HepG2 (cell line): ENCODE data around the gene C10orf67. TPM values are rescaled to one million over a fixed set of nuclear protein-coding genes. Genes with fewer than 3 reads are reported as not detected.

Experiments used
- ATAC-seq: fragments of 200-7000 bp; cut with Tn5 transposase; 3 replicates; pipeline ENCODE4 v1.9.1; 2020; ENCODE audit warnings: mild to moderate bottlenecking, moderate library complexity
- BruUV-seq: library from RNA; stranded (reverse); fragments of 400-500 nt; replicated peaks from 2 replicates; lab custom pipeline; 2021; lab: Mats Ljungman, UMichigan
- CTCF ChIA-PET: fragments of 300-600 bp; formaldehyde crosslinking; extraction: SDS; loops from one replicate; lab custom pipeline; 2021; ENCODE audit warnings: low total read pairs, inconsistent platforms, low intra/inter-chr PET ratio; lab: Yijun Ruan, JAX
- POLR2A ChIA-PET: fragments of 350-600 bp; sonication (Branson Sonifier 250); formaldehyde crosslinking; loops from one replicate; lab custom pipeline; 2020; ENCODE audit warnings: antibody characterized with exemption, inconsistent platforms; lab: Yijun Ruan, JAX
- DNase-seq: peaks from one replicate; pipeline ENCODE4 v3.0.0-alpha.2; 2015; ENCODE audit warnings: low spot score
- FAIRE-seq: peaks from 3 replicates; lab custom pipeline; 2011; peaks lifted over from hg19 to GRCh38; lab: Jason Lieb, UNC
- H2AFZ ChIP-seq: one replicate; pipeline ENCODE4 v1.6.1; 2011; ENCODE audit warnings: low read length, inconsistent platforms
- H3K27ac ChIP-seq: fragments of 300-600 bp; 3 replicates; pipeline ENCODE4 v1.8.0; 2011; ENCODE audit warnings: mixed run types, mild to moderate bottlenecking, mixed read lengths, low read length, inconsistent platforms; ENCODE audit not compliant: insufficient read depth; ENCODE audit errors: extremely low read length
- H3K27me3 ChIP-seq, 2 experiments: fragments of 200-600 bp in 1 of 2; 2 replicates in 1 of 2; 3 replicates in 1 of 2; pipeline versions ENCODE4 v1.6.0 to v1.8.0; 2011; ENCODE audit warnings: low read length in 2 of 2, mild to moderate bottlenecking in 2 of 2, moderate library complexity in 2 of 2, inconsistent platforms in 1 of 2; ENCODE audit not compliant: insufficient read depth in 2 of 2, control insufficient read depth in 1 of 2
- H3K36me3 ChIP-seq, 2 experiments: fragments of 200-600 bp in 1 of 2; replicated peaks in 1 of 2; 2 replicates in 1 of 2; 3 replicates in 1 of 2; pipeline versions ENCODE4 v1.5.1 to v1.8.0; 2011; ENCODE audit warnings: low read length in 2 of 2, inconsistent platforms in 1 of 2; ENCODE audit not compliant: insufficient read depth in 2 of 2, control insufficient read depth in 1 of 2
- H3K4me1 ChIP-seq: 2 replicates; pipeline ENCODE4 v1.5.1; 2012; ENCODE audit warnings: low read length, inconsistent platforms; ENCODE audit not compliant: insufficient read depth
- H3K4me2 ChIP-seq: 2 replicates; pipeline ENCODE4 v1.6.0; 2011; ENCODE audit warnings: low read depth, low read length, inconsistent platforms
- H3K4me3 ChIP-seq, 3 experiments: fragments of 200-600 bp in 1 of 3; sonication (generic), shearing (Covaris generic) in 1 of 3; replicated peaks in 1 of 3; 2 replicates each; pipeline ENCODE4 v1.5.1; 2011 to 2016; ENCODE audit warnings: low read length in 3 of 3, inconsistent platforms in 2 of 3, low read depth in 2 of 3, mild to moderate bottlenecking in 2 of 3, control low read depth in 1 of 3, mixed read lengths in 1 of 3; ENCODE audit not compliant: insufficient read depth in 1 of 3
- H3K79me2 ChIP-seq: one replicate; pipeline ENCODE4 v1.6.1; 2011; ENCODE audit warnings: low read length, inconsistent platforms; ENCODE audit not compliant: insufficient read depth
- H3K9ac ChIP-seq: 2 replicates; pipeline ENCODE4 v1.6.0; 2011; ENCODE audit warnings: mild to moderate bottlenecking, low read depth, low read length, inconsistent platforms; ENCODE audit not compliant: insufficient read depth
- H3K9me3 ChIP-seq: 2 replicates; pipeline ENCODE4 v1.5.1; 2012; ENCODE audit warnings: mild to moderate bottlenecking, low read length
- H4K20me1 ChIP-seq: 2 replicates; pipeline ENCODE4 v1.6.0; 2011; ENCODE audit warnings: inconsistent platforms, mild to moderate bottlenecking, low read length, moderate library complexity; ENCODE audit not compliant: insufficient read depth
- AHDC1 ChIP-seq: sonication (generic); formaldehyde crosslinking; IDR thresholded peaks from 2 replicates; pipeline ENCODE4 v1.5.1; 2020; ENCODE audit warnings: mild to moderate bottlenecking, missing genetic modification reagents, borderline replicate concordance
- DMAP1 ChIP-seq: IDR thresholded peaks from 2 replicates; pipeline ENCODE4 v1.6.1; 2016
- FOSL2 ChIP-seq: sonication (generic); formaldehyde crosslinking; IDR thresholded peaks from 2 replicates; pipeline ENCODE4 v1.4.0; 2020; ENCODE audit warnings: missing genetic modification reagents
- GMEB2 ChIP-seq: IDR thresholded peaks from 2 replicates; pipeline ENCODE4 v1.6.1; 2016; ENCODE audit warnings: missing biosample characterization, missing genetic modification reagents, low read depth
- LCORL ChIP-seq, 2 experiments: fragments of 450-650 bp in 1 of 2; sonication (generic) in 1 of 2; formaldehyde crosslinking in 1 of 2; IDR thresholded peaks; 2 replicates each; pipeline versions ENCODE4 v1.5.0 to v1.6.1; 2017 to 2020; ENCODE audit warnings: antibody characterized with exemption in 1 of 2, missing genetic modification reagents in 1 of 2
- NBN ChIP-seq: fragments of 450-650 bp; conservative IDR thresholded peaks from 2 replicates; pipeline ENCODE4 v1.6.1; 2017
- RBM22 ChIP-seq: fragments of 200-400 bp; formaldehyde crosslinking; optimal IDR thresholded peaks from 2 replicates; pipeline ENCODE3; 2017; ENCODE audit warnings: mild to moderate bottlenecking, low read length, moderate library complexity
- ZBTB33 ChIP-seq: sonication (generic); formaldehyde crosslinking; IDR thresholded peaks from 2 replicates; pipeline ENCODE4 v1.4.0; 2020; ENCODE audit warnings: missing genetic modification reagents
- ZC3H13 ChIP-seq: sonication (generic); formaldehyde crosslinking; IDR thresholded peaks from 2 replicates; pipeline ENCODE4 v1.8.1; 2023; ENCODE audit warnings: mild to moderate bottlenecking, missing genetic modification reagents, moderate library complexity
- ZMYM3 ChIP-seq: sonication (generic); formaldehyde crosslinking; IDR thresholded peaks from 2 replicates; pipeline ENCODE4 v1.5.1; 2020; ENCODE audit warnings: mild to moderate bottlenecking, missing genetic modification reagents
- ZNF331 ChIP-seq: sonication (generic); formaldehyde crosslinking; IDR thresholded peaks from 2 replicates; pipeline ENCODE4 v1.4.0; 2020; ENCODE audit warnings: missing genetic modification reagents
- ZNF354B ChIP-seq: sonication (generic); formaldehyde crosslinking; IDR thresholded peaks from 2 replicates; pipeline ENCODE4 v1.8.0; 2022; ENCODE audit warnings: mild to moderate bottlenecking, missing genetic modification reagents
- ZNF431 ChIP-seq: sonication (generic); formaldehyde crosslinking; IDR thresholded peaks from 2 replicates; pipeline ENCODE4 v1.9.0; 2022; ENCODE audit warnings: missing genetic modification reagents, low read depth, mild to moderate bottlenecking, borderline replicate concordance
- ZNF503 ChIP-seq: sonication (generic); formaldehyde crosslinking; IDR thresholded peaks from 2 replicates; pipeline ENCODE4 v1.4.0; 2020; ENCODE audit warnings: missing genetic modification reagents
- ZNF747 ChIP-seq: sonication (generic); formaldehyde crosslinking; IDR thresholded peaks from 2 replicates; pipeline ENCODE4 v1.8.1; 2023; ENCODE audit warnings: missing genetic modification reagents, mild to moderate bottlenecking, borderline replicate concordance
- WGBS: methylation state at CpG from one replicate; pipeline ENCODE4 v1.1.6; 2017; ENCODE audit warnings: low lambda C conversion rate; 5-methylcytosine and 5-hydroxymethylcytosine counted together
- in situ Hi-C: cut with HindIII; loops from 2 replicates; pipeline ENCODE4 v1.10.0; 2017; ENCODE audit warnings: low pct_unique_long_range_greater_than_20kb; ENCODE audit not compliant: extremely low pct_ligation_motif_present
- intact Hi-C: fragments of 100-400 bp; cut with micrococcal nuclease; formaldehyde crosslinking; loops from one replicate; pipeline ENCODE4 v1.10.0; 2022; ENCODE audit not compliant: unreplicated experiment
- polyA plus RNA-seq, 8 experiments: library from polyadenylated mRNA; depleted of rRNA in 3 of 8; stranded (reverse) in 7 of 8; unstranded in 1 of 8; fragments of >200 nt; fragmentation: Illumina TruSeq in 4 of 8; extraction: Trizol in 4 of 8; gene quantifications; 2 replicates each; pipeline versions ENCODE4 v1.2.1 to v1.2.3, GENCODE V29; 2011 to 2016; ENCODE audit warnings: low read depth in 4 of 8, missing spikeins in 1 of 8, mixed read lengths in 1 of 8; ENCODE audit not compliant: insufficient read depth in 1 of 8
- total RNA-seq, 5 experiments: library from RNA; depleted of rRNA; stranded (reverse); fragments of >200 nt; fragmentation: Illumina TruSeq; extraction: Trizol; gene quantifications; 2 replicates each; pipeline ENCODE4 v1.2.3, GENCODE V29; 2016; ENCODE audit warnings: low read depth in 1 of 5

C10orf67 gene
- total and polyA plus RNA-seq, 2 of the 13 experiments (the other 11 are each of a cell fraction or from before 2014, with no cell fraction given), result not detected

- ATAC-seq, result no peak
- WGBS, result 29% methylated on average over 4 of the region's 4 CpGs
- H3K4me1 ChIP-seq, result no peaks in the 10 kb centered on the region
- DNase-seq, result no peak
- no peak overlapping the region for H3K4me3 ChIP-seq
- no peak overlapping the region for H2AFZ ChIP-seq
- H3K79me2 ChIP-seq, result no peaks in the 10 kb centered on the region
- no peaks in the 10 kb centered on the region for H3K27me3 ChIP-seq
- no peak overlapping the region for H3K4me2 ChIP-seq
- FAIRE-seq, result no peak
- in situ Hi-C loops (no loop called here), intact Hi-C loops (no loop called here)
- no peaks in the 10 kb centered on the region for H3K9me3 ChIP-seq
- no peak overlapping the region for H3K9ac ChIP-seq
- H4K20me1 ChIP-seq, result no peaks in the 10 kb centered on the region
- POLR2A ChIA-PET, result no interaction called here
- CTCF ChIA-PET, result no interaction called here
- BruUV-seq, result no TSS peak
- H3K27ac ChIP-seq, result no peak overlapping the region
- no peaks in the 10 kb centered on the region for H3K36me3 ChIP-seq
- TF ChIP-seq ZNF747 (no peak), NBN (no peak), LCORL (IDR thresholded peaks at IDR 0.05) (no peak), LCORL (CRISPR knock-in tag; IDR thresholded peaks at IDR 0.05) (no peak), ZNF354B (CRISPR knock-in tag) (no peak), RBM22 (no peak), DMAP1 (no peak), GMEB2 (CRISPR knock-in tag) (no peak), ZNF431 (CRISPR knock-in tag) (no peak), ZBTB33 (CRISPR knock-in tag) (no peak), ZNF503 (no peak), ZC3H13 (CRISPR knock-in tag) (no peak), ZNF331 (CRISPR knock-in tag) (no peak), AHDC1 (CRISPR knock-in tag) (no peak), FOSL2 (CRISPR knock-in tag) (no peak), ZMYM3 (CRISPR knock-in tag) (no peak)
Observed at GRCh38 chr10:23390809-23391208, 46.2 kb upstream of the C10orf67 start.
